HEK293 (cell line): Measurements from ENCODE around the gene GOLGA6L10.
"Not testable (repeated sequence)": the region's sequence is repeated elsewhere in the genome, so short reads cannot be mapped to it uniquely, and the experiment has no call there.

Experiments
- CTCF ChIA-PET: fragments of 350-600 bp; formaldehyde crosslinking; extraction: SDS; loops from one replicate; lab custom pipeline; 2021; ENCODE audit warnings: antibody characterized with exemption; lab: Yijun Ruan, JAX
- POLR2A ChIA-PET: fragments of 300-600 bp; formaldehyde crosslinking; extraction: SDS; loops from one replicate; lab custom pipeline; 2020; ENCODE audit warnings: antibody characterized with exemption, inconsistent platforms; lab: Yijun Ruan, JAX
- H3K27ac ChIP-seq: fragments of 200-500 bp; sonication (Bioruptor generic); 2 replicates; pipeline ENCODE4 v1.5.1; 2014; ENCODE audit warnings: low read depth, low read length, control low read depth, inconsistent platforms; ENCODE audit errors: extremely low read depth
- H3K36me3 ChIP-seq, 2 experiments: fragments of 200-500 bp in 1 of 2; sonication (Bioruptor generic) in 1 of 2; 1 replicate in 1 of 2; 2 replicates in 1 of 2; pipeline ENCODE4 v1.5.1; 2014 to 2017; ENCODE audit warnings: inconsistent platforms in 2 of 2, low read length in 2 of 2; ENCODE audit not compliant: control insufficient read depth in 2 of 2, insufficient read depth in 1 of 2
- H3K4me1 ChIP-seq: fragments of 200-500 bp; sonication (Bioruptor generic); 2 replicates; pipeline ENCODE4 v1.5.1; 2014; ENCODE audit warnings: mild to moderate bottlenecking, low read length, inconsistent platforms; ENCODE audit not compliant: control insufficient read depth, insufficient read depth
- H3K4me3 ChIP-seq: 2 replicates; pipeline ENCODE4 v1.5.1; 2011; ENCODE audit warnings: low read depth, mild to moderate bottlenecking, control low read depth, low read length, moderate library complexity
- H3K9me3 ChIP-seq: fragments of 200-500 bp; sonication (Bioruptor generic); 2 replicates; pipeline ENCODE4 v1.5.1; 2014; ENCODE audit warnings: low read depth, low read length, inconsistent platforms; ENCODE audit not compliant: control insufficient read depth, insufficient read depth
- PRDM10 ChIP-seq: fragments of 450-650 bp; formaldehyde crosslinking; IDR thresholded peaks from 2 replicates; pipeline ENCODE4 v1.5.1; 2016; ENCODE audit warnings: missing biosample characterization, missing genetic modification characterization
- ZBTB21 ChIP-seq: fragments of 450-650 bp; formaldehyde crosslinking; IDR thresholded peaks from 2 replicates; pipeline ENCODE4 v1.5.1; 2017; ENCODE audit warnings: missing biosample characterization, missing genetic modification characterization
- ZFP37 ChIP-seq: fragments of 450-650 bp; formaldehyde crosslinking; IDR thresholded peaks from 2 replicates; pipeline ENCODE4 v1.5.1; 2016; ENCODE audit warnings: missing biosample characterization, missing genetic modification characterization
- ZNF221 ChIP-seq: fragments of 450-650 bp; formaldehyde crosslinking; IDR thresholded peaks from 2 replicates; pipeline ENCODE4 v1.5.1; 2017; ENCODE audit warnings: missing biosample characterization, missing genetic modification characterization, borderline replicate concordance
- ZNF324 ChIP-seq: fragments of 450-650 bp; formaldehyde crosslinking; IDR thresholded peaks from 2 replicates; pipeline ENCODE4 v1.5.1; 2016; ENCODE audit warnings: missing biosample characterization, missing genetic modification characterization
- ZNF335 ChIP-seq: fragments of 450-650 bp; formaldehyde crosslinking; conservative IDR thresholded peaks from 2 replicates; pipeline ENCODE4 v1.5.1; 2016; ENCODE audit warnings: missing biosample characterization, missing genetic modification characterization
- ZNF423 ChIP-seq: fragments of 450-650 bp; formaldehyde crosslinking; IDR thresholded peaks from 2 replicates; pipeline ENCODE4 v1.5.1; 2016; ENCODE audit warnings: missing biosample characterization, missing genetic modification characterization
- ZNF473 ChIP-seq: fragments of 450-650 bp; formaldehyde crosslinking; IDR thresholded peaks from 2 replicates; pipeline ENCODE4 v1.5.1; 2017; ENCODE audit warnings: missing biosample characterization, missing genetic modification characterization
- ZNF600 ChIP-seq: fragments of 450-650 bp; formaldehyde crosslinking; IDR thresholded peaks from 2 replicates; pipeline ENCODE4 v1.5.1; 2016; ENCODE audit warnings: missing biosample characterization, missing genetic modification characterization
- ZNF621 ChIP-seq: fragments of 450-650 bp; formaldehyde crosslinking; IDR thresholded peaks from 2 replicates; pipeline ENCODE4 v1.5.1; 2017; ENCODE audit warnings: missing biosample characterization, missing genetic modification characterization
- ZNF658 ChIP-seq: fragments of 450-650 bp; formaldehyde crosslinking; IDR thresholded peaks from 2 replicates; pipeline ENCODE4; 2016; ENCODE audit warnings: missing biosample characterization, missing genetic modification characterization
- ZNF791 ChIP-seq: fragments of 450-650 bp; formaldehyde crosslinking; IDR thresholded peaks from 2 replicates; pipeline ENCODE4 v1.5.1; 2016; ENCODE audit warnings: missing biosample characterization, missing genetic modification characterization
- ZNF830 ChIP-seq: fragments of 450-650 bp; IDR thresholded peaks from 2 replicates; pipeline ENCODE4 v1.5.0; 2018; ENCODE audit warnings: missing biosample characterization, missing genetic modification characterization, low read depth, mild to moderate bottlenecking, moderate library complexity
- ZNF843 ChIP-seq: fragments of 450-650 bp; formaldehyde crosslinking; IDR thresholded peaks from 2 replicates; pipeline ENCODE4 v1.5.1; 2016; ENCODE audit warnings: missing biosample characterization, missing genetic modification characterization
- ZSCAN30 ChIP-seq: fragments of 450-650 bp; IDR thresholded peaks from 2 replicates; pipeline ENCODE4 v1.5.1; 2018; ENCODE audit warnings: missing biosample characterization, mild to moderate bottlenecking, missing genetic modification characterization, moderate library complexity
- TF ChIP-seq, protein P1 (sequence below): fragments of 450-650 bp; formaldehyde crosslinking; IDR thresholded peaks from 2 replicates; pipeline ENCODE4 v1.5.1; 2016; ENCODE audit warnings: missing biosample characterization, missing genetic modification characterization, borderline replicate concordance
- TF ChIP-seq, protein P2 (sequence below): fragments of 450-650 bp; IDR thresholded peaks from 2 replicates; pipeline ENCODE4 v1.5.1; 2018; ENCODE audit warnings: missing biosample characterization, missing genetic modification characterization
- TF ChIP-seq, protein P3 (sequence below): fragments of 450-650 bp; formaldehyde crosslinking; IDR thresholded peaks from 2 replicates; pipeline ENCODE4 v1.5.1; 2017; ENCODE audit warnings: missing biosample characterization, missing genetic modification characterization

The GOLGA6L10 gene

GRCh38 chr15:82317091-82317489, 32.2 kb downstream of the GOLGA6L10 start:
- Histone ChIP-seq H3K27ac (no peak overlapping the region), H3K9me3 (no peaks in the 10 kb centered on the region), H3K36me3 (no peaks in the 10 kb centered on the region), H3K4me1 (no peaks in the 10 kb centered on the region), H3K4me3 (no peak overlapping the region)
- POLR2A ChIA-PET: no interaction called here
- CTCF ChIA-PET: no interaction called here
- no peak for TF ChIP-seq ZNF324
- TF ChIP-seq ZFP37 (tag by site-specific recombination): no peak
- no peak for TF ChIP-seq ZNF791 (tag by site-specific recombination)
- no peak for TF ChIP-seq ZNF473 (tag by site-specific recombination)
- TF ChIP-seq, protein P1, sequence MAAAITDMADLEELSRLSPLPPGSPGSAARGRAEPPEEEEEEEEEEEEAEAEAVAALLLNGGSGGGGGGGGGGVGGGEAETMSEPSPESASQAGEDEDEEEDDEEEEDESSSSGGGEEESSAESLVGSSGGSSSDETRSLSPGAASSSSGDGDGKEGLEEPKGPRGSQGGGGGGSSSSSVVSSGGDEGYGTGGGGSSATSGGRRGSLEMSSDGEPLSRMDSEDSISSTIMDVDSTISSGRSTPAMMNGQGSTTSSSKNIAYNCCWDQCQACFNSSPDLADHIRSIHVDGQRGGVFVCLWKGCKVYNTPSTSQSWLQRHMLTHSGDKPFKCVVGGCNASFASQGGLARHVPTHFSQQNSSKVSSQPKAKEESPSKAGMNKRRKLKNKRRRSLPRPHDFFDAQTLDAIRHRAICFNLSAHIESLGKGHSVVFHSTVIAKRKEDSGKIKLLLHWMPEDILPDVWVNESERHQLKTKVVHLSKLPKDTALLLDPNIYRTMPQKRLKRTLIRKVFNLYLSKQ (tag by site-specific recombination): no peak
- TF ChIP-seq, protein P2, sequence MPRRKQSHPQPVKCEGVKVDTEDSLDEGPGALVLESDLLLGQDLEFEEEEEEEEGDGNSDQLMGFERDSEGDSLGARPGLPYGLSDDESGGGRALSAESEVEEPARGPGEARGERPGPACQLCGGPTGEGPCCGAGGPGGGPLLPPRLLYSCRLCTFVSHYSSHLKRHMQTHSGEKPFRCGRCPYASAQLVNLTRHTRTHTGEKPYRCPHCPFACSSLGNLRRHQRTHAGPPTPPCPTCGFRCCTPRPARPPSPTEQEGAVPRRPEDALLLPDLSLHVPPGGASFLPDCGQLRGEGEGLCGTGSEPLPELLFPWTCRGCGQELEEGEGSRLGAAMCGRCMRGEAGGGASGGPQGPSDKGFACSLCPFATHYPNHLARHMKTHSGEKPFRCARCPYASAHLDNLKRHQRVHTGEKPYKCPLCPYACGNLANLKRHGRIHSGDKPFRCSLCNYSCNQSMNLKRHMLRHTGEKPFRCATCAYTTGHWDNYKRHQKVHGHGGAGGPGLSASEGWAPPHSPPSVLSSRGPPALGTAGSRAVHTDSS (tag by site-specific recombination): no peak
- TF ChIP-seq ZNF830 (tag by site-specific recombination): no peak
- no peak for TF ChIP-seq ZNF621 (tag by site-specific recombination)
- TF ChIP-seq, protein P3, sequence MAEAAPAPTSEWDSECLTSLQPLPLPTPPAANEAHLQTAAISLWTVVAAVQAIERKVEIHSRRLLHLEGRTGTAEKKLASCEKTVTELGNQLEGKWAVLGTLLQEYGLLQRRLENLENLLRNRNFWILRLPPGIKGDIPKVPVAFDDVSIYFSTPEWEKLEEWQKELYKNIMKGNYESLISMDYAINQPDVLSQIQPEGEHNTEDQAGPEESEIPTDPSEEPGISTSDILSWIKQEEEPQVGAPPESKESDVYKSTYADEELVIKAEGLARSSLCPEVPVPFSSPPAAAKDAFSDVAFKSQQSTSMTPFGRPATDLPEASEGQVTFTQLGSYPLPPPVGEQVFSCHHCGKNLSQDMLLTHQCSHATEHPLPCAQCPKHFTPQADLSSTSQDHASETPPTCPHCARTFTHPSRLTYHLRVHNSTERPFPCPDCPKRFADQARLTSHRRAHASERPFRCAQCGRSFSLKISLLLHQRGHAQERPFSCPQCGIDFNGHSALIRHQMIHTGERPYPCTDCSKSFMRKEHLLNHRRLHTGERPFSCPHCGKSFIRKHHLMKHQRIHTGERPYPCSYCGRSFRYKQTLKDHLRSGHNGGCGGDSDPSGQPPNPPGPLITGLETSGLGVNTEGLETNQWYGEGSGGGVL (tag by site-specific recombination): no peak
- no peak for TF ChIP-seq ZNF600
- no peak for TF ChIP-seq PRDM10
- TF ChIP-seq ZNF423 (tag by site-specific recombination): no peak
- TF ChIP-seq ZSCAN30: no peak
- TF ChIP-seq ZNF843 (tag by site-specific recombination): no peak
- no peak for TF ChIP-seq ZNF221
- no peak for TF ChIP-seq ZNF335 (tag by site-specific recombination)
- no peak for TF ChIP-seq ZBTB21 (tag by site-specific recombination)
- no peak for TF ChIP-seq ZNF658 (tag by site-specific recombination)

- POLR2A ChIA-PET, H3K4me1 ChIP-seq, H3K27ac ChIP-seq, H3K4me3 ChIP-seq, H3K36me3 ChIP-seq, H3K9me3 ChIP-seq, CTCF ChIA-PET: not testable (repeated sequence)
Measured at GRCh38 chr15:82316247-82317090, 32.8 kb downstream of the GOLGA6L10 start.
